ENCODE measurements around the gene IL23R. TPM values are rescaled to one million over a fixed set of nuclear protein-coding genes. Genes with fewer than 3 reads are reported as not detected.

Gene IL23R
- polyA plus RNA-seq, 1 of the 3 experiments (the other 2 are of a cell fraction): not detected

DNA sequence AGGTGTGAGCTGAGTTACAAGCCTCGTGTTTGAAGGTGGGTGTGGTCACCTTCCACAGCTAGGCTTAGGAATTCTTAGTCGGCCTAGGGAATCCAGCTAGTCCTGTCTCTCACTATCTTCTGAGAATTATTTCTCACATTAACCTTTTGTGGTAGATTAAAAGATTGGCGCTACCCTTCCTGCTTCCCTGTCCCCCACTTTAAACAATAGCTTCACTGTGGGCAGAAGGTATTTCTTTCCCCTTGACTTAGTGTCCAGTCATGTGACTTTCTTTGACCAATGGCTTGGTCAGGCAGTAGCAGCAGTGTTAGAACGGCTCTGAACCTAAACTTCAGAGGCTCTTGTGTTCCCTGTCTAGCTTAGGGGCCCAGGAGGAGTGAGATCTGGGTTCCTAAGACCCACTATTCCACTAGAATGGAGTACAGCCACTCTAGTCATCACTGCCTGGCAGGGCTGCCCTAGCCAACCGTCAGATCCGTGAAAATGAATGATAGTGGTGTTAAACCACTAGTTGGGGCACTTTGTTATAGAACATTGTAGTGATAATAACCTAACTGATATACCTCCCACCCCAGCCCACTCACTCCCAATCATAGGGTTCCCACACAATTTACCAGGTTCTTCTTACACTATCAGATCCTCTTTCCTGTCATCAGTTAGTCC lies 17.6 kb upstream of the IL23R start:
- no peaks in the 10 kb centered on the region for H3K9me3 ChIP-seq
- no peaks in the 10 kb centered on the region for H3K36me3 ChIP-seq (replicated peaks in 1 of 2; ENCODE audit: control insufficient read depth in 1 of 2, insufficient read depth in 2 of 2, low read length in 1 of 2)
- POLR2A ChIA-PET: interaction anchor here (1.1 kb wide), 1 partner anchor 153 kb away, joined by 4 read pairs; no protein-coding TSS in a partner anchor
- DNase-seq: no peak
- H2AFZ ChIP-seq (ENCODE audit: low read depth): no peak overlapping the region
- H4K20me1 ChIP-seq (ENCODE audit: insufficient read depth): no peaks in the 10 kb centered on the region
- no peak overlapping the region for H3K27ac ChIP-seq (ENCODE audit: low read depth in 2 of 2, low read length in 1 of 2)
- CTCF ChIA-PET: interaction anchor here (0.7 to 5.1 kb wide), 50 partner anchors 9 to 786 kb away, joined by 3 to 61 read pairs (median 4); partner anchors contain the start of genes C1orf141 and SLC35D1
- WGBS (ENCODE audit: low lambda C conversion rate): 63% methylated on average over 6 of the region's 6 CpGs
- H3K27me3 ChIP-seq (ENCODE audit: insufficient read depth): no peaks in the 10 kb centered on the region
- H3F3A ChIP-seq (replicated peaks; ENCODE audit: insufficient read depth): no peaks in the 10 kb centered on the region
- H3K9me2 ChIP-seq: no peaks in the 10 kb centered on the region
- H3K4me1 ChIP-seq (ENCODE audit: control insufficient read depth in 1 of 2, insufficient read depth in 2 of 2, low read depth in 1 of 2, low read length in 1 of 2): no peaks in the 10 kb centered on the region
- TF ChIP-seq, protein P1, sequence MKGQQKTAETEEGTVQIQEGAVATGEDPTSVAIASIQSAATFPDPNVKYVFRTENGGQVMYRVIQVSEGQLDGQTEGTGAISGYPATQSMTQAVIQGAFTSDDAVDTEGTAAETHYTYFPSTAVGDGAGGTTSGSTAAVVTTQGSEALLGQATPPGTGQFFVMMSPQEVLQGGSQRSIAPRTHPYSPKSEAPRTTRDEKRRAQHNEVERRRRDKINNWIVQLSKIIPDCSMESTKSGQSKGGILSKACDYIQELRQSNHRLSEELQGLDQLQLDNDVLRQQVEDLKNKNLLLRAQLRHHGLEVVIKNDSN (IDR thresholded peaks at IDR 0.05; ENCODE audit: borderline replicate concordance, low read depth): peak; percentile 42; the same call in 1 of the 2 replicates
- no peak for TF ChIP-seq RFX5 (IDR thresholded peaks at IDR 0.05; ENCODE audit: low read length)
- peak overlapping the region in 1 of 2 experiments; percentile 20; a peak in 1 of 4 replicates for H3K4me3 ChIP-seq (ENCODE audit: low read depth in 2 of 2, low read length in 1 of 2)
- H3K9ac ChIP-seq: no peak overlapping the region
- H3K4me2 ChIP-seq: no peak overlapping the region
- H3K79me2 ChIP-seq (ENCODE audit: insufficient read depth): no peaks in the 10 kb centered on the region

DNA sequence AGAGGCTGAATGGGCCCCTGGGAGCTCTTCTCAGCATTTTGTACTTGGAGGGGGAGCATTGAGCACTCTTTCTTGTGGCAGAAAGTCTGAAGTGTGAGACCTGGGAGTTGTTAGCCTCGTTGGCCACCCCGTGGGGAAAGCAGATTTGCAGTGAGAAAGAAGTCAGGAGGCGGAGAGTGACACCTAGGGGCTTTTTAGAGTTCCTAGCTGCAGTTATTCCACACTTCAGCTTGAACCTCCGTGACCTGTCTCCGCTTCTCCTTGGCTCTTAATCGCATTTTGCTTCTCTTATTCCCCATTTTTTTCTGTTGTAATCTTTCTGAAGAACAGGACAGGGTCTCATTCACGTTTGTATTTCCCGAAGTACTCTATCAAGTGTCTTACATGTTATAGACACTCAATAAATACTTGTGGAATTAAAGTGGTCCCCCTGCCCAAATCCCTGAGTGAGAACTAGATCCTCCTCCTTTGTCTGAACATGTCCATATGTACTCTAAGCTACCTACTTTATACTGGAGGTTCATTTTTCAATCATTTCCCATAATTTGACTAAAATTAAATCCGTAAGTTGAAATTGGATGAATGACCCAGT lies 17.0 kb upstream of the IL23R start:
- no peaks in the 10 kb centered on the region for H3K27me3 ChIP-seq (ENCODE audit: insufficient read depth)
- no peaks in the 10 kb centered on the region for H4K20me1 ChIP-seq (ENCODE audit: insufficient read depth)
- H3K27ac ChIP-seq (ENCODE audit: low read depth in 2 of 2, low read length in 1 of 2): no peak overlapping the region
- POLR2A ChIA-PET: interaction anchor here (1.1 kb wide), 1 partner anchor 153 kb away, joined by 4 read pairs; no protein-coding TSS in a partner anchor
- WGBS (ENCODE audit: low lambda C conversion rate): 30% methylated on average over 9 of the region's 9 CpGs
- no peak overlapping the region for H3K4me2 ChIP-seq
- no peaks in the 10 kb centered on the region for H3K9me2 ChIP-seq
- H3F3A ChIP-seq (replicated peaks; ENCODE audit: insufficient read depth): no peaks in the 10 kb centered on the region
- no peak overlapping the region for H2AFZ ChIP-seq (ENCODE audit: low read depth)
- no peaks in the 10 kb centered on the region for H3K9me3 ChIP-seq
- peak overlapping the region in 1 of 2 experiments; percentile 20; a peak in 1 of 4 replicates for H3K4me3 ChIP-seq (ENCODE audit: low read depth in 2 of 2, low read length in 1 of 2)
- no peak overlapping the region for H3K9ac ChIP-seq
- no peaks in the 10 kb centered on the region for H3K4me1 ChIP-seq (ENCODE audit: control insufficient read depth in 1 of 2, insufficient read depth in 2 of 2, low read depth in 1 of 2, low read length in 1 of 2)
- H3K36me3 ChIP-seq (replicated peaks in 1 of 2; ENCODE audit: control insufficient read depth in 1 of 2, insufficient read depth in 2 of 2, low read length in 1 of 2): no peaks in the 10 kb centered on the region
- CTCF ChIA-PET: interaction anchor here (0.6 to 5.1 kb wide), 58 partner anchors 8 to 786 kb away, joined by 3 to 61 read pairs (median 4); partner anchors contain the start of genes C1orf141 and SLC35D1
- TF ChIP-seq CHD2 (IDR thresholded peaks at IDR 0.05; ENCODE audit: low read length, partially characterized antibody) (no peak), RXRA (IDR thresholded peaks at IDR 0.05; ENCODE audit: borderline replicate concordance, low read depth) (no peak), SMC3 (IDR thresholded peaks at IDR 0.05; ENCODE audit: low read depth, low read length) (peak; percentile 83), RAD21 (IDR thresholded peaks at IDR 0.05; ENCODE audit: low read length) (peak; percentile 87)
- TF ChIP-seq, protein P2, sequence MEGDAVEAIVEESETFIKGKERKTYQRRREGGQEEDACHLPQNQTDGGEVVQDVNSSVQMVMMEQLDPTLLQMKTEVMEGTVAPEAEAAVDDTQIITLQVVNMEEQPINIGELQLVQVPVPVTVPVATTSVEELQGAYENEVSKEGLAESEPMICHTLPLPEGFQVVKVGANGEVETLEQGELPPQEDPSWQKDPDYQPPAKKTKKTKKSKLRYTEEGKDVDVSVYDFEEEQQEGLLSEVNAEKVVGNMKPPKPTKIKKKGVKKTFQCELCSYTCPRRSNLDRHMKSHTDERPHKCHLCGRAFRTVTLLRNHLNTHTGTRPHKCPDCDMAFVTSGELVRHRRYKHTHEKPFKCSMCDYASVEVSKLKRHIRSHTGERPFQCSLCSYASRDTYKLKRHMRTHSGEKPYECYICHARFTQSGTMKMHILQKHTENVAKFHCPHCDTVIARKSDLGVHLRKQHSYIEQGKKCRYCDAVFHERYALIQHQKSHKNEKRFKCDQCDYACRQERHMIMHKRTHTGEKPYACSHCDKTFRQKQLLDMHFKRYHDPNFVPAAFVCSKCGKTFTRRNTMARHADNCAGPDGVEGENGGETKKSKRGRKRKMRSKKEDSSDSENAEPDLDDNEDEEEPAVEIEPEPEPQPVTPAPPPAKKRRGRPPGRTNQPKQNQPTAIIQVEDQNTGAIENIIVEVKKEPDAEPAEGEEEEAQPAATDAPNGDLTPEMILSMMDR (IDR thresholded peaks at IDR 0.05): peak; percentile 72
- H3K79me2 ChIP-seq (ENCODE audit: insufficient read depth): no peaks in the 10 kb centered on the region
- peak; percentile 70 for DNase-seq

Data from SK-N-SH (cell line).